GM12892 (cell line): Measurements from ENCODE around the gene GDAP1L1. TPM values are rescaled to one million over a fixed set of nuclear protein-coding genes. Genes with fewer than 3 reads are reported as not detected.

ENCODE experiments used
- DNase-seq: peaks from one replicate; pipeline ENCODE4 v3.0.0; 2011; ENCODE audit not compliant: insufficient read length
- FAIRE-seq: peaks from 2 replicates; lab custom pipeline; 2011; peaks lifted over from hg19 to GRCh38; lab: Jason Lieb, UNC
- POLR2A ChIP-seq: IDR thresholded peaks from 2 replicates; pipeline ENCODE4 v1.6.1; 2011; ENCODE audit warnings: low read depth, low read length, control low read depth
- POLR2AphosphoS5 ChIP-seq: IDR thresholded peaks from 2 replicates; pipeline ENCODE4 v1.6.1; 2011; ENCODE audit warnings: low read depth, low read length, control low read depth
- TAF1 ChIP-seq: IDR thresholded peaks from 2 replicates; pipeline ENCODE4 v1.6.1; 2011; ENCODE audit warnings: low read depth, mild to moderate bottlenecking, control low read depth, low read length, borderline replicate concordance
- polyA plus RNA-seq: library from polyadenylated mRNA; unstranded; fragments of >200 nt; gene quantifications from one replicate; pipeline ENCODE4 v1.2.1, GENCODE V29; 2012; ENCODE audit warnings: missing spikeins, inconsistent platforms; ENCODE audit not compliant: missing spikeins

The GDAP1L1 gene
- polyA plus RNA-seq, result 0.15 TPM

- TF ChIP-seq POLR2AphosphoS5 (no peak), TAF1 (no peak), POLR2A (no peak)
- FAIRE-seq (no peak), DNase-seq (no peak)
These were observed at the start of gene GDAP1L1 for GRCh38 chr20:44247131-44247571. TSS of gene GDAP1L1 (plus strand) at chr20:44247308. CDS start at chr20:44247335, 27 bp downstream.

DNA sequence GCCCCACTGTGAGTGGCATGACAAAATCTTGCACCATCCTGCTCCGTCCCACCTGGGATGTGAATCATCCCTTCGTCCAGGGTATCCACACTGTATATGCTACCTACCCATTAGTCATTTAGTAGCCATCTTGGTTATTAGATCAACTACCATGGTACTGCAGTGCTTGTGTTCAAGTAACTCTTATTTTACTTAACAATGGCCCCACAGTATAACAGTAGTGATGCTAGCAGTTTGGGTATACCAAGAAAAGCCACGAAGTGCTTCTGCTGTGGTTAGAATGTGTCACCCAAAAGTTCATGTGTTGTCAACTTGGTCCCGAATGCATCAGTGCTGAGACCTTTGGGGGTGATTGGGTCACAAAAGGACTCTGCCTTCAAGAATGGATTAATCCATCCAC, 48.2 kb upstream of the GDAP1L1 start:
- TF ChIP-seq TAF1 (no peak), POLR2A (no peak), POLR2AphosphoS5 (no peak)
- DNase-seq, result no peak
- FAIRE-seq, result no peak

DNA sequence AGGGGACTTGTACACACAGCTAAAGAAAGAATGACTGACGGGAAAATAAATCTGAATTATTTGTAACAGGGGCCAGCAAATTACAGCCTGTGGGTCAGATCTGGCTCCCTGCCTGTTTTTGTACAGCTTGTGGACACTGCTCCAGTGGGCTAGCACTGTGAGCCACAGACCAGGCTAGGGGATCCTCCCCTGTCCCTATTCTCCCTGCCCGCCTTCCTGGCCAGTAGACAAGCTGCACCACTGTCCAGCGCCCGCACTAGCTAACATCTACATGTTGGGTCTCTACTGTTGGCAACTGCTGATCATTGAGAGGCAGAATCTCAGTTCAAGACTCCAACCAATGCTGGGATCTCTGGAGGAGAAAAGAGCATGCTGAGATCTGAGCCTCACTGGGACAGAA, 47.2 kb upstream of the GDAP1L1 start:
- no peak for DNase-seq
- no peak for FAIRE-seq
- no peak for TF ChIP-seq TAF1

GRCh38 chr20:44200371-44200770, 46.7 kb upstream of the GDAP1L1 start:
- TF ChIP-seq TAF1 (no peak), POLR2A (no peak), POLR2AphosphoS5 (no peak)
- no peak for FAIRE-seq
- no peak for DNase-seq

GRCh38 chr20:44200983-44201382, 46.1 kb upstream of the GDAP1L1 start:
- no peak for FAIRE-seq
- TF ChIP-seq POLR2A (no peak), POLR2AphosphoS5 (no peak), TAF1 (no peak)
- no peak for DNase-seq

- FAIRE-seq, result no peak
These were observed 43.9 kb upstream of the GDAP1L1 start for GRCh38 chr20:44203161-44203560.

DNA sequence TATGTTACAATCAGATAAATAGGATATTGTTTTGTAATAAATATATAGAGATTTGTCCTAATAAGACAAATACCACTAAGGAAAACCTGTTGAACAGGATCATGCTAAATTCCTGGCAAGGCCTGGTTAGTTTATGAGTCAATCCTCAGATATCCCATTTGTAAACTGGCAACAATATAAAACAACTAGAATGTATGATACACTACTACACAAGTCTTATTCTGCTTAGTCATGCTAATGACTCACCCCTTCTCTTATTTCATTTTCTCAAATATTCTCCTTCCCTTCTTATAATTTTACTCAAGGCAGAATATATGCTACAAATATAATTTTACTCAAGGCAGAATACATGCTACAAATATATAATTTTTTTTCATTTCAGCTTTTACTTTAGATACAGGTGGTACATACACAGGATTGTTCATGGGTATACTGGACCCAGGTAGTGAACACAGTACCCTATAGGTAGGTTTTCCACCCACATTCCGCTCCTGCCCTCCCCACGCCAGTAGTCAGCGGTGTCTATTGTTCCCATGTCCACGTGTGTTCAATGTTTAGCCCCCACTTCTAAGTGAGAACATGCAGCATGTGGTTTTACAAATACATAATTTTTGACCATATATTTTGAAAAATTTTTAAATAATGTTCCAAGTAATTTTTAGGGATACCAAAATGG, 42.8 kb upstream of the GDAP1L1 start:
- DNase-seq (no peak), FAIRE-seq (no peak)
- TF ChIP-seq POLR2AphosphoS5 (no peak), POLR2A (no peak), TAF1 (no peak)

More at GRCh38 chr20:44203161-44203560, 43.9 kb upstream of the GDAP1L1 start:
- TF ChIP-seq POLR2AphosphoS5 (no peak), TAF1 (no peak), POLR2A (no peak)
- no peak for DNase-seq

GRCh38 chr20:44204832-44205215, 42.3 kb upstream of the GDAP1L1 start:
- FAIRE-seq, result no peak
- TF ChIP-seq POLR2A (no peak), POLR2AphosphoS5 (no peak), TAF1 (no peak)
- no peak for DNase-seq

DNA sequence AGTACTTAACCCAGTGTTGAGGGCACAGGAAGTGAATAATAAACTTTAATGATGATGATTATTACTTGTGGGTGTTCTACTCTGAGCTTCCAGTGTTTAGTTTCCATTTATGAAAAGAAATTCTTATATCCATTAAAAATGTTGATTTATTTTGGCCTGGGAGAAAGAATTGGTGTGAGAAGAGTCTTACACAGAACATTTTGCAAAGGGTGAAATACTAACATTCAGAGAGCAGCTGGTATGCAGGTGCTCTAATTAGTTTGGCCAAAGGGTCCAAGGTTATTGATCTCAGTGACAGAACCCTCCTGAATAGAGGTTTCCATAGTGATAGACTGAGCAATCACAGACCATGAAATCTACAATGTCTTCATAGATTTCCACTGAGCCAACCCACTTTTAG, 41.0 kb upstream of the GDAP1L1 start:
- DNase-seq, result no peak
- TF ChIP-seq POLR2AphosphoS5 (no peak), TAF1 (no peak)
- FAIRE-seq, result no peak

DNA sequence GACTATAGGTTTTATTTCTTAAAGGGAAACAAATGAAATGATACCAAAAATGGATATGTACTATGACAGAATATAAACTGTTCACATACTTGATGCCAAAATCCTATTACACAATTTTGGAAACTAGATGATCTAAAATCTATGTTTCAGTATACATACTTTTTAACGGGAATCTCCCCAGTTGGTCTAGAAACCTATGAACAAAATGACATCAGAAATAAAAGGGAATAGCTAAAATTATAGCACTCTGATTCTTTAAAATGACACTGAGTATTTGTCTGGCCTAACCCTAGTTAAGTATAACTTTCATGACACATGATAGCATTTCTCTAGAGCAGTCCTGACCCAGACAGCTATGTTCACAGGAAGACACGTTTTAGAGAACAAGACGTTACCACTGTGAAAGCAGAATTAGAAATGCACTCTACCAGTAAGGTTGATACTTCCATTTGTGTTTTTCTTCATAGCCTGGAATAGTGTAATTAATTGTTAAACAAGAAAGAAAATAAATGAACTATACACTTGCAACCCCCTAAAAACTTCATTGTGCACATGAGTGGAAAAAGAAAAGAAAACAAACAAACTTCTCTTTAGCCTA, 39.9 kb upstream of the GDAP1L1 start:
- TF ChIP-seq POLR2AphosphoS5, result no peak
- TF ChIP-seq TAF1, result no peak
- no peak for TF ChIP-seq POLR2A
- DNase-seq (no peak), FAIRE-seq (no peak)

GRCh38 chr20:44208165-44208564, 38.9 kb upstream of the GDAP1L1 start:
- DNase-seq (no peak), FAIRE-seq (no peak)
- no peak for TF ChIP-seq POLR2A
- no peak for TF ChIP-seq TAF1
- TF ChIP-seq POLR2AphosphoS5, result no peak

- no peak for TF ChIP-seq TAF1
- no peak for TF ChIP-seq POLR2AphosphoS5
- TF ChIP-seq POLR2A, result no peak
- FAIRE-seq (peak; percentile 14), DNase-seq (no peak)
These were observed 38.3 kb upstream of the GDAP1L1 start for GRCh38 chr20:44208770-44209169.
